Stimulated activated CD8-positive, alpha-beta memory T cell treated with anti-CD3 and anti-CD28 coated beads, Interleukin-15, amount 100 ng/mL, for 1 hour (primary cell): ENCODE results near the gene FADS2.

Experiments
- DNase-seq: peaks from one replicate; pipeline ENCODE4 v3.0.0-alpha.2; 2020; ENCODE audit warnings: low read depth

Gene FADS2

GRCh38 chr11:61826930-61827570 is 1.1 kb upstream of the FADS2 start:
- no peak for DNase-seq

DNA sequence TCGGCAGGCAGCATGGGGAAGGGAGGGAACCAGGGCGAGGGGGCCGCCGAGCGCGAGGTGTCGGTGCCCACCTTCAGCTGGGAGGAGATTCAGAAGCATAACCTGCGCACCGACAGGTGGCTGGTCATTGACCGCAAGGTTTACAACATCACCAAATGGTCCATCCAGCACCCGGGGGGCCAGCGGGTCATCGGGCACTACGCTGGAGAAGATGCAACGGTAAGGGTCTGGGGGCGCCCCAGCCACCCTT is 204 bp downstream of the FADS2 start:
- DNase-seq = no peak

DNA sequence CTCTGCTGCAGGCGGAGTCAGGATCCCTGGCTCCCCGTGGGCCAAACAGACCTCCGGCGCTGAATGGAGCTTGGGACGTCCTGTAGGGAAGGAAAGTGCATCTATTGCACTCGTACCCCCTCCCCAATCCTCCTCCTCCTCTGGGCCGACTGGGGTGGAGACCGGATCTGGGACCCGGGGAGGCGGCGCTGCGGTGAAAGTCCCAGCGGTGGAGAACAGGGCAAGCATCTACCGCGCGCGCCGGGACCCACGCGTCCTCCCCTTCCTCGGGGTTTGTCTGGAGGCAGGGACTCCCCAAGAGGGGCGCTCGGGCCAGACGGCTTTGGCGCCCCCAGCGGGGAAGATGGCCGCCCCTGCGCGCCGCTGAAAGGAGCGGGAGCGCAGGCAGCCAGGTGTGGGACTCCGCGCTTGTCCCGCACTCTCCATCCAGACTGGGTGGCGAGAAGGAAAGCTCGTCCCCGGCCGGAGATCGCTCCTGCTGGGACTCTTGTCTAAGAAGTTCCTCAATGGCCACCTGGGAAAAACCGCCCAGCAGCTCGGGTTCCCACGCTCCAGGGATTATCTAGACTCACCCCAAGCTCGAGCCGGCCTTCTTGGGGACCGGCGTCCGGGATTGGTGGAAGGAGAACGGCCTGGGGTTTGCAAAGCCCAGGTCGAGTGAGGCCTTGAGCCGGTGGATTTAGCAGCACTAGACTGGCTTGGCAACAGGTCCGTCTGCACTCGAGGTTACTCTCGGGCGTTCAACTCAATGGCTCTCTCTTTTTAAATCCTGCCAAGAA is 718 bp downstream of the FADS2 start:
- no peak for DNase-seq

DNA sequence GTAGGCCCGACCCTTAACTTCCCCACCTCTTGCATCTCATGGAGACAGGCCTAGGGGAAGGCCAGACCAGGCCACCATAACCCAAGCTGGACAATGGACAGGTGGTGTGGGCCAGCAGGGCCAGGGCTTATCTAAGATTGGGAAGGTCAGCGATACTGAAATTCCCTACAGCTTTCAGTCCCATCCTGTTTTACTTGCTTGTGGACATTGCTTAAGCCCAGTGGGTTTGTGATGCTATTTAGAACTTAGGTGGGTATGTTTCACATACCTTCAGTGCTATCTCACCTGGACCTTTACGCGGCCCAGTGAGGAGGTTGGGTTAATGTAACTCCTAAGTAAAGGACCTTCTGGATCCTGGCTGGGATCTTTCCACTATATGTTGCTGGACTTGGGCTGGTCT is 1.7 kb downstream of the FADS2 start:
- DNase-seq = no peak

DNA sequence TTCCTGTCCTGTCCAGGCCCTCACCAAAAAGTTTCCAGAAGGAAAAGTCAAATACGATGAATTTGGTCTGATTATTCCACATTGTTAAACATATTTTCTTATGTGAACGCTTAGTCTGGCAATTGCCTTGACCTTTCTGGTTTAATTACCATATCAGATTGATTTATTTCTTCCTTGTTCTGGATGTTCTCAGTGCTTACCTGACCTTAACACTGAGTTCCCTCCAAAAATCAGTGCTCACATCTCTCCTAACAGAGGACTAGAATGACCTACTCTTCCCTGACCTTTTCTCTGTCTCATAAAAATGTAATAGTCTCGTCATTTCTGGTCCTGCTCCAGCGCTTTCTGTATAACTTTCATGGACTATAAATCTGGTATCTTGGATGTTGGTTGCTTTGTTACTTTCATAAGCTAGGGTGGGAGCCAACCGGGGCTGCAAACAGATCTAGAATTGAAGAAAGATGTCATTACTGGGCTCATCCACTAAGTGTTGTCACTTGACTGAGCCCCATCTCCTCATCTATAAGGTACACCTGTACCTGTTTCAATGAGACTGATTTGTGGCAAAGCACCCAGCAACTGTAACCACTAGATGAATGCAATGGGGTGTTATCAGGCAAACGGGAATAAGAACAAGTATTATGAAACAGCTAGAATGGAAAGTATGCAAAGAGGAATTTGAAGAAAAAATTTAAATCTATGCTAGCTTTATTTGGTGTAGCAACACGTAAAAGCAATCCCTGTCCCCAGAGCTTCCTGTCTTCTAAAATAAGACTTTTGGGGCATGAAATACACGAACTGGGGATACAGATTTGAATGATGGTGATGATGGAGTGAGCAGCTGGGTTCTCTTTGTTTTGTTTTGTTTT is 2.4 kb downstream of the FADS2 start:
- no peak for DNase-seq

DNA sequence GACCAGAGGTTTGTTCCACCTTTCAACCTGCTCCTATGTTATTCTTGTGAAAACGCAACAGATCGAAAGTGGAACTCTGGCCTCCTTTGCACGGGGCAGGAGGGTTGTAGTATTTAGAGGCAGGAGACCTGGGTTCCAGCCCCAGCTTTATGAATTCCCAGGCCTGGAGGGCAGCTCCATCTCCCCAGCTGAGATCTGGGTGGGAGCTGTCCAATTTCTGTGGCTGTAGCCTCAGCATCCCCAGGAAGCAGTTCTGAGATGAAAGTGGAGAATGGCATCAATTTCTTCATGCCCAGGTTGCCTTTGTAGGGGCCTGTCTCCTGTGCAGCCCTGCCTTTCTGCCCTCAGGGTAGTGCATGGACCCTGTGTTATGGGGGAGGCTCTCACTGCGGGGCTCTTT is 4.1 kb downstream of the FADS2 start:
- no peak for DNase-seq

DNA sequence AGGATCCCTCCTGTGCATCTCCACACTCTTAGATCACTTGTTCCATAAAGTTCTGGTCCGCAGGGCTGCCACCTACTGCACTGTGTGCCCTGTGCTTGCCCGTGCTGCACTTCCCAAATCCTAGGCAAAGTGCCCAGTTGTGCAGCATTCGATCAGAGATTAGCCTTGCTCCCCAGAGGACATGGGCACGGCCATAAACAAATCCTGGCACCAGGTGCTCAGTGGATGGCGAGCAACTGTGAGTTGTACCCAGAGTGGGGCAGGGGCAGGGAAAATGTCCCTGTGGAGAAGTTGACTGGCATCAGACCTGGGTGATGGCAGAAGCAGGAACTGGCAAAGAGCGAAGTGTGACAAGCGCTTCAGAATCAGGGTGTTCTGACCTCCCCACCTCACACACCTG is 4.7 kb downstream of the FADS2 start:
- no peak for DNase-seq

DNA sequence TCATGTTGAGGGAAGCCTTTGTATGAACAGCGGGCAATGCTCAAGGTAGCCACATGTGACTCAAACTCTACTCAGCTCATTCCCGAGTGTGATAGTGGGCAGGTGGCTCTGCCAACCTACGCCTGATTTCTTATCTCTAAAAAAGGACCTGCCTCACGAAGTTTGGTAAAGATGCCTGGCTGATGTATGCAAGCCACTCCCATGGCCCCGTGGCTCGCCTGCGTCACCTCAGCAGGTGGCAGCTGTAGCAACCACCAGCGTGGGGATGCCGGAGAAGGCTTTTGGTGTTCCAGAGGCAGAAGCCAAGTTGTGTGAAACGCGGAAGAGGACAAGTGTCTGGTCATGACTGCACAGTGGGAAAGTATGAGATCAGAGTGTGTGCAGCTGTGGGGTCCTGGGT is 5.4 kb downstream of the FADS2 start:
- DNase-seq = no peak

DNA sequence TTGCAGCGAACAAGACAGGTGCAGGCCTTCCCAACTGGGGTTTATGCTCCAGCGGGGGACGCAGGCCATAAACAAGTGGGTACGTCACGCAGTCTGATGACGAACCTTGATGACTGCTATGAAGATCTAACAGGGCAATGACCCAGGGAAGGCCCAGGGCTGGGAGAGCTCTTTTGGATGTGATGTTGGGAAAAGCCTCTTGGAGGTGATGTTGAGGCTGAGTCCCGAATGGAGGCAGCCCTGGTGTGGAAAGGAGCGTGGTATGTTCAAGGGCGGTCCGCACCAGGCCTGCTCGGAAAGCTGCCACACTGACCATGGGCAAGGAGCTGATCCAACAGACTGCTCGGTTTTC is 5.8 kb downstream of the FADS2 start:
- no peak for DNase-seq

GRCh38 chr11:61834278-61835048 is 6.4 kb downstream of the FADS2 start:
- DNase-seq = no peak

DNA sequence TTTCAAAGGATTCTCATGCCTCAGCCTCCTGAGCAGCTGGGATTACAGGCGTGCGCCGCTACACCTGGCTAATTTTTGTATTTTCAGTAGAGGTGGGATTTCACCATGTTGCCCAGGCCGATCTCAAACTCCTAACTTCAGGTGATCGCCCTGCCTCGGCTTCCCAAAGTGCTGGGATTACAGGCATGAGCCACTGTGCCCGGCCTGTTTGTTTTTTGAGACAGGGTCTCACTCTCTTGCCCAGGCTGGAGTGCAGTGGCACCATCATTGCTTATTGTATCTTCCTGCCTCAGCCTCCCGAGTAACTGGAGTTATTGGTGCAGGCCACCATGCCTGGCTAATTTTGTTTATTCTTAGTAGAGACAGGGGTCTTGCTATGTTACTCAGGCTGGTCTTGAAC is 8.1 kb downstream of the FADS2 start:
- no peak for DNase-seq

GRCh38 chr11:61837411-61838005 is 9.4 kb downstream of the FADS2 start:
- DNase-seq = no peak

GRCh38 chr11:61838501-61838900 is 10.4 kb downstream of the FADS2 start:
- DNase-seq = no peak

- no peak for DNase-seq
Measured at GRCh38 chr11:61838921-61839320, 10.8 kb downstream of the FADS2 start.

GRCh38 chr11:61839742-61840141 is 11.6 kb downstream of the FADS2 start:
- no peak for DNase-seq

- no peak for DNase-seq
Measured at GRCh38 chr11:61840371-61840770, 12.3 kb downstream of the FADS2 start.

DNA sequence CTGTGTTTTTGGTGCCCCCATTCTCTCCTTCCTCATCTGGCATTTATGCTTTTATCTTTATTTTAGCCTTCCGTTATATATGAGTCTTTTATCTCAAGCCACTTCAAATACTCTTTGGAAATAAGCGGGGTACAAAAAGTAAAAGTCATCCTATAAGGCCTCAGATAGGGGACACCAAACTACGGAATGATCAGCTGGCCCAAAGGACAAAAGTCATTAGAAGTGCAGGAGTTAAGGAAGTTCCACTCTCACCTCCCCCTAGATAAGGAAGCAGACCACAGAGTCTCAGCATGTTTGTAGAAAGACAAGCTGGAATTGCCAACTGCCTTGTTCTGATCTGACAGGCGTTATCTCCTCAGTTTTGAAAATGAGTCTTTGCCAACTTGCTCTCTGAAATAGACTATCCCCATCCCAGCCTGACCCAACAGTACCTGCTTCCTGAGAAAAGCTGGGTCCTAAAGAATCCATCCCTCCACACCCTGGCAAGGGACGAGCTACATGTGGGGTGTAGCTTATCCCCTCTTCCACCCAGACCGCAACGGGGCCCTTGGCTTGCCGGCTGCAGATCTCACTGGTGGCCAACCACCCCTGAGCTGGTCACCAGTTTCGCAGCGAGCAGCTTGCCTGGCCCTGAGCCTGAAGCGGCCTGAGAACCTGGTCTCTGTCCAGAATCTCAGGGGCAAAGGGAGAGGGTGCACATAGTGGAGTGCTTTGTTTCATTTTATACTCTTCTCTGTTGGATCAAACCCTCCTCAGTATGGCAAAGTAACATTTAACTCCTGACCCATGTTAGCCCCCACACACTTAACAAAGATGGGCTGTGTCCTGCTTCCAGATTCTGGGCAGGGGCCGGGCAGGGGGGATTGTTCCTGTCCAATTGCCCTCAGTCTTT is 13.8 kb downstream of the FADS2 start:
- DNase-seq = no peak

GRCh38 chr11:61842528-61842820 is 14.4 kb downstream of the FADS2 start:
- no peak for DNase-seq

GRCh38 chr11:61844909-61845565 is 16.9 kb downstream of the FADS2 start:
- no peak for DNase-seq

- no peak for DNase-seq
Measured at GRCh38 chr11:61846362-61847020, 18.4 kb downstream of the FADS2 start.
